ENCODE measurements around the gene ZNF316.

ZNF316 gene

DNA sequence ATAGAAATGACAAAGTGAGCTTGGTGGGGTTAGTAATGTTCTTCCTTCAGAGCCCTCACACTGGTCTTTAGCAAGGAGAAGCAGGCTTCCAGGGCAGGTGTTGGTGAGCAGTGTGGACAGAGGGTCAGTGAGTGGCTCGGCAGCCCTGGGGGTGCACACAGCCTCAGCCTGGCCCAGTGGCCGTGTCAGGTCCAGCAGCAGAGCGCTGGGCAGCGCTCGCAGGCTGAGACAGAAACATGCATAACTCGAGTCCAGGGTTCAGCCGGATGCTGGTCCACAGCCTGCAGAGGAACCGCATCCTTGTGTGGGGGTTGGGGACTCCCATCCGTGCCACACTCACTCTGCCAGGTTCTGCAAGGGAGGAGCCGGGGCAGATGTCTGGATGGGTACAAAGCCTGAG lies 32.7 kb upstream of the ZNF316 start:
- no peak for TF ChIP-seq CTCF (IDR thresholded peaks at IDR 0.05; ENCODE audit: low read depth, low read length)
- DNase-seq (ENCODE audit: extremely low read depth, low read depth): no peak

- DNase-seq (ENCODE audit: extremely low read depth, low read depth): no peak
- TF ChIP-seq CTCF (IDR thresholded peaks at IDR 0.05; ENCODE audit: low read depth, low read length): no peak
These were observed 30.1 kb upstream of the ZNF316 start for GRCh38 chr7:6606866-6607583.

DNA sequence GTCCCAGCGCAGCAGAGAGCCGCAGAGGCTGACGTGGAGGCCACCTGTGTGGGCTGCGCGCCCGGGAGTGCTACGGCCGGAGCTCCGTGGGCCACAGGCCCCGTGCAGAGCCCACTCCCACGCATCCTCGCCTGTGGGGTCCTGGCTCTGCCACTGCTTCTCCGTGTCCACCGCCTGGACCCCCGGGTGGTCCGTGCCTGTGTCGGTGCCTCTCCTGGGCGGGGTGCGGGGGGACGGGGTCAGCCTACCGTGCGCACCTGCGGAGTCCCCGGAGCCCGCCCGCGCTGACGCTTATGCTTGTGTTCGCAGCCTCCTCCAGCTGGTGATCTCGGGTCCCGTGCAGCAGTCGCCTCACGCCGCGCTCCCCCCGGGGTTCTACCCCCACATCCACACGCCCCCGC lies 29.5 kb upstream of the ZNF316 start:
- no peak for DNase-seq (ENCODE audit: extremely low read depth, low read depth)
- TF ChIP-seq CTCF (IDR thresholded peaks at IDR 0.05; ENCODE audit: low read depth, low read length): no peak

DNA sequence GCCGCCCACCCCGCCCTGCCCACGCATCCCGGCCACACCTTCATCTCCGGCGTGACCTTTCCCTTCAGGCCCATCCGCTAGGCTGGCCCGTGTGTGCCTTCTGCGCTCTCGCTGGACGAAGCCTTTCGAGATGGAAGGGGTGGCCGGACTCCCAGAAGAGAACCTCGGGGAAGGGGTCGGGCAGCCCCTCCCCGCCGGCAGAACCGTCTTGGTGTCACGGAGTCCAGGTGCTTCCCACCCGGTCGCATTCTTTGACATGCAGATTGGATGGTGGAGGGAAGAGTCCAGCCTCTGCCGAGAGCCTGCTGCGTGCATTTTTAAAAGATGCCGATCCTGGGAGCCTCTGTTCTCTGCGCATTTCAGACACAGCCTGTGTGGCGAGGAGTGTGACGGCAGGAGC lies 29.0 kb upstream of the ZNF316 start:
- no peak for DNase-seq (ENCODE audit: extremely low read depth, low read depth)
- TF ChIP-seq CTCF (IDR thresholded peaks at IDR 0.05; ENCODE audit: low read depth, low read length): no peak

DNA sequence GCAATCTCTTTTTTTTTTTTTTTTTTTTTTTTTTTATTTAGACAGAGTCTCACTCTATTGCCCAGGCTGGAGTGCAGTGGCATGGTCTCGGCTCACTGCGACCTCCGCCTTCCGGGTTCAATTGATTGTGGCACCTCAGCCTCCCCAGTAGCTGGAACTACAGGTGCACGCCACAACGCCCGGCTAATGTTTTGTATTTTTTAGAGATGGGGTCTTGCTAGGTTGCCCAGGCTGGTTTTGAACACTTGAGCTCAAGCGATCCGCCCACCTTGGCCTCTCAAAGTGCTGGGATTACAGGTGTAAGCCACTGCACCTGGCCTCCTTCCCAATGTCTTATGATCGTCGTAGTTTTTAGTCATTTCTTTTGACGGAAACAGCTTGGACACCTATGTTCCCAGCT lies 28.3 kb upstream of the ZNF316 start:
- no peak for DNase-seq (ENCODE audit: extremely low read depth, low read depth)
- TF ChIP-seq CTCF (IDR thresholded peaks at IDR 0.05; ENCODE audit: low read depth, low read length): no peak

DNA sequence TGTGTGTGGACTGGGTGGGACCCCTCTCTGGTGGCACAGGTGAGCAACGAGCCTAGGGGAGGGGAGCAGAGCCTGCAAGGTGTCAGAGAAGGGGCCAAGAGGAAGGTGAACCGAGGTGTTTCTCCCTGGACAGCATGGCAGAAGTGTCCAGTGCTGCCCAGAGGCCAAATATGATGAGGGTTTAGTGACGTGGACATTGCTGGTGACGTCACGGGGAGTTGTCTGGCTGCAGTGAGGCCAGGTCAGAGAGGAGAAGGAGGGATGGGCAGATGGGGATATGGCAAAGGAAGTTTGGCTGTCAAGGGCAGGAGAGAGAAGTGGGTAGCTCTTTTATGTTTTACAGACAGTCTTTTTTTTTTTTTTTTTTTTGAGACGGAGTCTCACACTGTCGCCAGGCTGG lies 24.3 kb upstream of the ZNF316 start:
- no peak for DNase-seq (ENCODE audit: extremely low read depth, low read depth)
- TF ChIP-seq CTCF (IDR thresholded peaks at IDR 0.05; ENCODE audit: low read depth, low read length): no peak

DNA sequence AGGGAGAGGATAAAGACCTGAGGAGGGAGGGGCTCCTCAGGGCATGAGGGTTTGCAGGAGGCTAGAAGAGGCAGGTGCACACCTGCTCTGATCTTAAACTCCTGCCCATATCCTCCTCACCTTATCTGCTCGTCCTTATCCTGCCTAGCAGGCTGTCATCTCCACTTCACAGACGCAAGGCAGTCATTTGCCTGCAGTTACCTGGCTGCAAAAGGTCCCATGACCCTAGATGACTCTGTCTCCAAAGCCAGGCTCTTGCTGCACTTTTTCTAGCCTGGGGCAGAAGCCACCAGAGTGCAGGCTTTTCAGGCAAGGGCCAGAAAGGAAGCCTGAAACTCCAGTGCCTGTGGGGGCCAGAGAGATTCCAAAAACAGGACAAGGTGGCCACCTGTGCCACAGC lies 23.4 kb upstream of the ZNF316 start:
- no peak for TF ChIP-seq CTCF (IDR thresholded peaks at IDR 0.05; ENCODE audit: low read depth, low read length)
- no peak for DNase-seq (ENCODE audit: extremely low read depth, low read depth)

Data from AG09319 (cell line).